Suprapubic skin (tissue), 4 donors: ENCODE results near the gene C1orf141. TPM values are rescaled to one million over a fixed set of nuclear protein-coding genes. Genes with fewer than 3 reads are reported as not detected.
"Not testable (repeated sequence)": the region's sequence is repeated elsewhere in the genome, so short reads cannot be mapped to it uniquely, and the experiment has no call there.

ENCODE experiments used
- DNase-seq, 2 donors: peaks; one replicate each; pipeline ENCODE4 v3.0.0-alpha.2; 2019; ENCODE audit warnings: low spot score in 2 of 2
- H3K27ac ChIP-seq: fragments of 200-600 bp; sonication (generic); one replicate; pipeline ENCODE4 v1.5.1; 2019
- H3K27me3 ChIP-seq: fragments of 200-600 bp; sonication (generic); one replicate; pipeline ENCODE4 v1.5.1; 2019
- H3K36me3 ChIP-seq: fragments of 200-600 bp; sonication (generic); one replicate; pipeline ENCODE4 v1.5.1; 2019
- H3K4me1 ChIP-seq: fragments of 200-600 bp; sonication (generic); one replicate; pipeline ENCODE4 v1.5.1; 2019
- H3K4me3 ChIP-seq: fragments of 200-600 bp; sonication (generic); one replicate; pipeline ENCODE4 v1.5.1; 2019; ENCODE audit warnings: mild to moderate bottlenecking
- H3K9me3 ChIP-seq: fragments of 200-600 bp; sonication (generic); one replicate; pipeline ENCODE4 v1.5.1; 2019
- EP300 ChIP-seq: sonication (generic); formaldehyde crosslinking; IDR thresholded peaks from one replicate; pipeline ENCODE4 v1.6.1; 2017; ENCODE audit warnings: antibody characterized with exemption
- POLR2A ChIP-seq, 2 donors: fragments of 450-650 bp; IDR thresholded peaks; one replicate each; pipeline ENCODE4 v1.6.1; 2017; ENCODE audit warnings: antibody characterized with exemption in 2 of 2, mild to moderate bottlenecking in 2 of 2, moderate library complexity in 2 of 2
- POLR2AphosphoS5 ChIP-seq, 3 donors: sonication (generic); formaldehyde crosslinking; IDR thresholded peaks; one replicate each; pipeline ENCODE4 v1.6.1; 2017; ENCODE audit warnings: antibody characterized with exemption in 3 of 3
- WGBS: methylation state at CpG from one replicate; pipeline ENCODE4 v1.1.5; 2018; 5-methylcytosine and 5-hydroxymethylcytosine counted together
- total RNA-seq, 4 donors: library from RNA; depleted of rRNA; stranded (reverse); fragments of >200 nt; gene quantifications; one replicate each; pipeline ENCODE4 v1.1.0, GENCODE V29; 2016
- TF ChIP-seq, protein P1 (sequence below), 2 donors: fragments of 200-600 bp in 1 of 2; fragments of 450-650 bp in 1 of 2; sonication (generic) in 1 of 2; IDR thresholded peaks; one replicate each; pipeline ENCODE4 v1.5.1; 2016 to 2019; ENCODE audit warnings: antibody characterized with exemption in 2 of 2, mild to moderate bottlenecking in 1 of 2, moderate library complexity in 1 of 2

The C1orf141 gene
- total RNA-seq, 4 donors from 2014 or later: not detected

DNA sequence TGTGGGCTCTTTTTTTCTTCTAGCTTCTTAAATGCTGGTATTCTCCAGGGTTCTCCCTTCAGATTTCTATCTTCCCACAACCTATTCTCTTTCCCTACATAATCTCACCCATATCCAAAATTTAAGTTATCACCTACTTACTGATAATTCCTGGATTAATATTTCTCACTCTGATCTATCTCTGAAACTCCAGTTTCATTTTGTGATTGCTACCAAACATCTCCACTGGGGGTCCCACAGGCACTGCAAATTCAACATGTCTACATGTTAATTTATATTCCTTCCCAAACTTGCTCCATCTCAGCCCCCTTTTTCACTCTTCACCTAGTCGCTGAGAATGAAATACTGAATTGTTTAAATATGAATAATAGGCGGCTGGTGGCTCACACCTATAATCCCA is 9.9 kb upstream of the C1orf141 start:
- WGBS: 81% methylated on average over 2 of the region's 2 CpGs
- no peaks in the 10 kb centered on the region for H3K9me3 ChIP-seq
- no peaks in the 10 kb centered on the region for H3K27me3 ChIP-seq
- no peak overlapping the region for H3K4me3 ChIP-seq
- no peaks in the 10 kb centered on the region for H3K36me3 ChIP-seq
- peaks cover 9% of the 10 kb centered on the region for H3K4me1 ChIP-seq
- TF ChIP-seq POLR2A (IDR thresholded peaks at IDR 0.05) (no peak), POLR2AphosphoS5 (IDR thresholded peaks at IDR 0.05) (no peak), EP300 (no peak)
- TF ChIP-seq, protein P1, sequence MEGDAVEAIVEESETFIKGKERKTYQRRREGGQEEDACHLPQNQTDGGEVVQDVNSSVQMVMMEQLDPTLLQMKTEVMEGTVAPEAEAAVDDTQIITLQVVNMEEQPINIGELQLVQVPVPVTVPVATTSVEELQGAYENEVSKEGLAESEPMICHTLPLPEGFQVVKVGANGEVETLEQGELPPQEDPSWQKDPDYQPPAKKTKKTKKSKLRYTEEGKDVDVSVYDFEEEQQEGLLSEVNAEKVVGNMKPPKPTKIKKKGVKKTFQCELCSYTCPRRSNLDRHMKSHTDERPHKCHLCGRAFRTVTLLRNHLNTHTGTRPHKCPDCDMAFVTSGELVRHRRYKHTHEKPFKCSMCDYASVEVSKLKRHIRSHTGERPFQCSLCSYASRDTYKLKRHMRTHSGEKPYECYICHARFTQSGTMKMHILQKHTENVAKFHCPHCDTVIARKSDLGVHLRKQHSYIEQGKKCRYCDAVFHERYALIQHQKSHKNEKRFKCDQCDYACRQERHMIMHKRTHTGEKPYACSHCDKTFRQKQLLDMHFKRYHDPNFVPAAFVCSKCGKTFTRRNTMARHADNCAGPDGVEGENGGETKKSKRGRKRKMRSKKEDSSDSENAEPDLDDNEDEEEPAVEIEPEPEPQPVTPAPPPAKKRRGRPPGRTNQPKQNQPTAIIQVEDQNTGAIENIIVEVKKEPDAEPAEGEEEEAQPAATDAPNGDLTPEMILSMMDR (IDR thresholded peaks at IDR 0.05): no peak
- H3K27ac ChIP-seq: no peak overlapping the region
- DNase-seq: no peak

DNA sequence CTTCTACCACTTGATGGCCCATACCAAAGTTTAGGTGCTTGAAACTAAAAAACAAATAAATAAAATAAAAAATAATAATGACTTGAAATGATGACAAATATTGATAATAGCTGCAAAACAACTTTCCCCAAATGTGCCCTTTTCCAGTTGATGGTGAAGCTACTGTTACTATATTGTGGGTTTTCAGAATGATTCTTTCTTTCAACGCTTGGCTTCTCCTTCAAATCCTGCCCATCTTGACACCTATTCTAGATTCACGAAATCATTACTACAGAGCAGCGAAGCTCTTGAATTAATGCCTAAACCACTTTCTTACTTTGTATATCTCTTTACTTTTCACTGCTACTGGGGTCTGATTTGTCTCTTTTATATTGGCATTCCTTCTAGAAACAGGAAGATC is 9.2 kb upstream of the C1orf141 start:
- WGBS: 94% methylated on average over 3 of the region's 3 CpGs
- no peak overlapping the region for H3K27ac ChIP-seq

DNA sequence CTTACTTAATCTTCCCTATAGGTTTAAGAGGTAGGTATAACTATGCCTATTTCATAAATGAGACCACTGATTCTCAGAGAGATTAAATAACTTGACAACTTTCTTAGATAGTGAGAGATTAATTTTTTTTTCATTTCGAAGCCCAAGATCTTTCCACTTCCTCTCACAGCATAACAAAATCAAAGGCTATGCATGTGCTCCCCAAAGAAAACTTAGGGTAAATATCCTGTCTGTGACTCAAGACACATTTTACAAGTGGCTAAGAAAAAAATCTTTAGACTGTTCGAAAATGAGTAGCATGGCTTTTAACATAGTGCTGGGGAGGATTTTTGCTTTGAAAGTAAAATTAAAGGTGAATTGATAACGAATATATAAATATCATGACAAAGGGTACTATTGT is 8.2 kb upstream of the C1orf141 start:
- H3K36me3 ChIP-seq: no peaks in the 10 kb centered on the region
- 60% methylated on average over 3 of the region's 3 CpGs for WGBS
- TF ChIP-seq EP300: no peak
- H3K27ac ChIP-seq: no peak overlapping the region
- no peaks in the 10 kb centered on the region for H3K27me3 ChIP-seq
- peaks cover 3% of the 10 kb centered on the region for H3K4me1 ChIP-seq
- H3K9me3 ChIP-seq: no peaks in the 10 kb centered on the region
- no peak overlapping the region for H3K4me3 ChIP-seq
- DNase-seq: no peak

More for the DNA sequence above, 9.2 kb upstream of the C1orf141 start:
- Histone ChIP-seq H3K9me3 (no peaks in the 10 kb centered on the region), H3K4me1 (peaks cover 7% of the 10 kb centered on the region), H3K4me3 (no peak overlapping the region), H3K27me3 (no peaks in the 10 kb centered on the region), H3K36me3 (no peaks in the 10 kb centered on the region)
- TF ChIP-seq POLR2AphosphoS5 (IDR thresholded peaks at IDR 0.05): no peak
- TF ChIP-seq, protein P1 (IDR thresholded peaks at IDR 0.05): no peak
- TF ChIP-seq POLR2A (IDR thresholded peaks at IDR 0.05): no peak
- no peak for TF ChIP-seq EP300
- DNase-seq: no peak

DNA sequence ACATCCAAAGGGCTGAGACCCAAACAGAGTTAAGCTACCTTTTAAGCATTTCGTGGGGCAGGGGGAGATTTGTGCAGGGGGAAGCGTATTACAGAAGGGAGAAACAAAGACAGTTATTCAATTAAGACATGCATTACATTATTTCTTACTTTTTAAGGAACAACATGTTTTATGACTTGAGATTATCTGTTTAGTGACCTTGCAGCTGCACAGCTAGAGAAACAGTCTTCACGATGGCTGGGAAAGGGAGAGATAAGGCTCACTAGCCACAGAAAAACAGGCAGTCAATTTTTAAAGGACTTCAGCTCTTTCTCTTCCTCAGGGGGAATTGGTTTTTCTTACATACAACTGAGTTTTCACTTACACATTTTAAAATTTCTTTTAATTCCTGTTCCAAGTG is 7.1 kb upstream of the C1orf141 start:
- not testable (repeated sequence) for H3K4me3 ChIP-seq, DNase-seq, H3K9me3 ChIP-seq, H3K36me3 ChIP-seq, H3K27ac ChIP-seq, H3K4me1 ChIP-seq, H3K27me3 ChIP-seq
- 78% methylated on average over 3 of the region's 3 CpGs for WGBS

DNA sequence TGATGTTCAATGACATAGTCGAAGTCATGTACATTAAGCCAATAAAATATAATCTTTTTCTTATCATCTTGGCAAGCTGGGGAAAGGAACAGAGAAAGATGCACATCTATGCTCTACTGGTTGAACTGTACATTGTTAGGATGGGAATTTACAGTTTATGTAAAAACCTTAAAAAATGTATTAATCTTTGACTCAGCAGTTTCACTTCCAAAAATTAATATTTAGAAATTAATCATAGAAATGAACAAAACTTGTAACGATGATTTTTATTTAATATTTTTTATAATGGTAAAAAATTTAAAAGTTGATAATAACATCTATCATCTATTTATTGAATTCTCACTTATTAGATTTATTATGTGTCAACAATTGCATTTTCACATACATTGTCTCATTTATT is 5.7 kb upstream of the C1orf141 start:
- no peak for DNase-seq
- Histone ChIP-seq H3K9me3 (no peaks in the 10 kb centered on the region), H3K36me3 (no peaks in the 10 kb centered on the region), H3K4me1 (peaks cover 1% of the 10 kb centered on the region), H3K4me3 (no peak overlapping the region), H3K27me3 (no peaks in the 10 kb centered on the region), H3K27ac (no peak overlapping the region)
- WGBS: 88% methylated on average over 2 of the region's 2 CpGs
- TF ChIP-seq, protein P1 (IDR thresholded peaks at IDR 0.05): no peak
- TF ChIP-seq POLR2AphosphoS5 (IDR thresholded peaks at IDR 0.05): no peak
- TF ChIP-seq EP300: no peak
- TF ChIP-seq POLR2A (IDR thresholded peaks at IDR 0.05): no peak

DNA sequence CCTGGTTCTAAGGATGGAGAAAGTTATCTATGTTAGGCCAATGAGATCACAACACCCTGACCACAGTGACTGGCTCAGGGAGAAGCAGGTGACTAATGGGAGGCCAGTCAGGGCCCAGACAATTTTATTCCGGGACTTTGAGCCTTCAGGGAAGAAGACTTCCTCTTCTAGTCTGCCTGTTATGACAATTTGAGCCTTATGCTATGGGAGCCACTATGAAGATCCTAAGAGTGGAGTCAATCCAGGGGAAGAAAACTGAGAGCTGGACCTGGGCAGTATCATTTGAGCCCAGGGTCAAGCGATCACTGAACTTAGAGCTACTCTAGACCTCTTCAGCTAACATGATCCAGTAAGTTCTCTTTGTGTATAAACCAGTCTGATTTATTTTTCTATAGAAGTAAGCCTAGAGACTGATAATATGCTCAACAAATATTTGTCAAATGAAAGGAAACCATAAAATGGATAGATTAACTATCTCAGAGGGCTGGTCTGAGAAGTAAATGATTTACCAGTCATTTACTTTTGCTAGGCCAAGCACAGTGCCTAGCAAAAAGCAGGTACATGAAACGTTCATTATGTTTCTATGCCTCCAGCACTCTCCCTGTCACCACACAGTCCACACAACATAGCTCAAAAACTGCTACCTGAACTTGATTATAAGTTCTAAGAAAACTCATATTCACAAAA is 4.2 kb upstream of the C1orf141 start:
- no peak for TF ChIP-seq POLR2AphosphoS5 (IDR thresholded peaks at IDR 0.05)
- no peak for TF ChIP-seq POLR2A (IDR thresholded peaks at IDR 0.05)
- TF ChIP-seq EP300: no peak
- TF ChIP-seq, protein P1 (IDR thresholded peaks at IDR 0.05): no peak
- H3K9me3 ChIP-seq: no peaks in the 10 kb centered on the region
- 76% methylated on average over 3 of the region's 3 CpGs for WGBS
- no peaks in the 10 kb centered on the region for H3K36me3 ChIP-seq
- H3K4me1 ChIP-seq: peaks cover 11% of the 10 kb centered on the region
- H3K27me3 ChIP-seq: no peaks in the 10 kb centered on the region
- no peak overlapping the region for H3K4me3 ChIP-seq
- no peak overlapping the region for H3K27ac ChIP-seq
- no peak for DNase-seq
